K562 (cell line): ENCODE data around the gene UBE2D2. TPM values are rescaled to one million over a fixed set of nuclear protein-coding genes. Genes with fewer than 3 reads are reported as not detected.

Experiments used
- CXXC5 ChIP-seq: fragments of 250-450 bp; sonication (Bioruptor Pico); IDR thresholded peaks from 2 replicates; pipeline ENCODE4 v1.8.0; 2022; ENCODE audit warnings: inconsistent platforms, mild to moderate bottlenecking, moderate library complexity
- DIDO1 ChIP-seq: fragments of 450-650 bp; IDR thresholded peaks from 2 replicates; pipeline ENCODE4 v1.6.1; 2016; ENCODE audit warnings: low read depth, missing biosample characterization, missing genetic modification characterization
- EGR1 ChIP-seq: fragments of 450-650 bp; conservative IDR thresholded peaks from 2 replicates; pipeline ENCODE4 v1.6.1; 2017; ENCODE audit warnings: mild to moderate bottlenecking
- ETV5 ChIP-seq: sonication (generic); formaldehyde crosslinking; IDR thresholded peaks from 2 replicates; pipeline ENCODE4 v1.4.0; 2020; ENCODE audit warnings: low read depth, mild to moderate bottlenecking, missing genetic modification reagents
- FOXM1 ChIP-seq, 2 experiments: fragments of 450-650 bp in 1 of 2; sonication (generic) in 1 of 2; formaldehyde crosslinking in 1 of 2; IDR thresholded peaks; 2 replicates each; pipeline versions ENCODE4 v1.6.1 to v1.9.0; 2017 to 2022; ENCODE audit warnings: low read depth in 2 of 2, mild to moderate bottlenecking in 2 of 2, missing genetic modification reagents in 1 of 2, moderate library complexity in 1 of 2
- GATA2 ChIP-seq: sonication (generic); formaldehyde crosslinking; IDR thresholded peaks from 2 replicates; pipeline ENCODE4 v1.4.0; 2020; ENCODE audit warnings: mild to moderate bottlenecking, missing genetic modification reagents
- NCOR1 ChIP-seq: fragments of 450-650 bp; IDR thresholded peaks from 2 replicates; pipeline ENCODE4 v1.6.1; 2016; ENCODE audit warnings: mild to moderate bottlenecking, moderate library complexity
- PCBP1 ChIP-seq: fragments of 200-400 bp; formaldehyde crosslinking; IDR thresholded peaks from 2 replicates; pipeline ENCODE4 v1.6.1; 2018; ENCODE audit warnings: mild to moderate bottlenecking, low read depth, low read length; ENCODE audit not compliant: poor library complexity, severe bottlenecking
- PURB ChIP-seq: sonication (generic); formaldehyde crosslinking; IDR thresholded peaks from 2 replicates; pipeline ENCODE4 v1.9.0; 2021; ENCODE audit warnings: low read depth, mild to moderate bottlenecking, missing genetic modification reagents
- ZNF24 ChIP-seq: fragments of 450-650 bp; IDR thresholded peaks from 2 replicates; pipeline ENCODE4 v1.6.1; 2016
- ZNF57 ChIP-seq: fragments of 450-650 bp; formaldehyde crosslinking; IDR thresholded peaks from 2 replicates; pipeline ENCODE4 v1.4.0; 2020; ENCODE audit warnings: mild to moderate bottlenecking, moderate library complexity
- ZSCAN29 ChIP-seq: fragments of 450-650 bp; IDR thresholded peaks from 2 replicates; pipeline ENCODE4 v1.6.1; 2017
- polyA plus RNA-seq, 8 experiments: library from polyadenylated mRNA; depleted of rRNA in 4 of 8; stranded (reverse) in 5 of 8; unstranded in 3 of 8; fragments of >200 nt; fragmentation: Nextera tagmentation in 2 of 8; fragmentation: Illumina TruSeq in 1 of 8; extraction: Ambion mirVana in 2 of 8; extraction: Trizol in 1 of 8; gene quantifications; 2 replicates each; pipeline versions ENCODE4 v1.2.1 to v1.2.3, GENCODE V29; 2011 to 2014; ENCODE audit warnings: inconsistent platforms in 1 of 8, missing spikeins in 1 of 8
- total RNA-seq, 7 experiments: library from RNA; depleted of rRNA in 6 of 7; stranded (reverse); fragments of >200 nt in 6 of 7; fragmentation: Illumina TruSeq in 2 of 7; extraction: Trizol in 2 of 7; gene quantifications; 2 replicates each; pipeline versions ENCODE4 v1.2.1 to v1.2.3, GENCODE V29; 2011 to 2021; ENCODE audit warnings: low replicate concordance in 1 of 7
- TF ChIP-seq, protein P1 (sequence below): IDR thresholded peaks from 3 replicates; pipeline ENCODE4 v1.6.1; 2011; ENCODE audit warnings: borderline replicate concordance, mild to moderate bottlenecking, moderate library complexity; ENCODE audit not compliant: insufficient read length; ENCODE audit errors: extremely low read depth
- TF ChIP-seq, protein P2 (sequence below): fragments of 250-450 bp; sonication (Bioruptor Pico); IDR thresholded peaks from 2 replicates; pipeline ENCODE4 v1.4.0; 2020; ENCODE audit warnings: borderline replicate concordance
- TF ChIP-seq, protein P3 (sequence below): fragments of 250-450 bp; sonication (Bioruptor Pico); IDR thresholded peaks from 2 replicates; pipeline ENCODE4 v1.8.0; 2021; ENCODE audit warnings: moderate library complexity, mild to moderate bottlenecking, inconsistent platforms
- TF ChIP-seq, protein P4 (sequence below): fragments of 450-650 bp; IDR thresholded peaks from 2 replicates; pipeline ENCODE4 v1.6.1; 2016; ENCODE audit warnings: antibody characterized with exemption
- TF ChIP-seq, protein P5 (sequence below): fragments of 450-650 bp; IDR thresholded peaks from 2 replicates; pipeline ENCODE4 v1.6.1; 2017; ENCODE audit warnings: antibody characterized with exemption

The UBE2D2 gene
- total and polyA plus RNA-seq, 9 of the 15 experiments (the other 6 are each of a cell fraction or from before 2014, with no cell fraction given), result 53.6 to 198 (median 122) TPM

DNA sequence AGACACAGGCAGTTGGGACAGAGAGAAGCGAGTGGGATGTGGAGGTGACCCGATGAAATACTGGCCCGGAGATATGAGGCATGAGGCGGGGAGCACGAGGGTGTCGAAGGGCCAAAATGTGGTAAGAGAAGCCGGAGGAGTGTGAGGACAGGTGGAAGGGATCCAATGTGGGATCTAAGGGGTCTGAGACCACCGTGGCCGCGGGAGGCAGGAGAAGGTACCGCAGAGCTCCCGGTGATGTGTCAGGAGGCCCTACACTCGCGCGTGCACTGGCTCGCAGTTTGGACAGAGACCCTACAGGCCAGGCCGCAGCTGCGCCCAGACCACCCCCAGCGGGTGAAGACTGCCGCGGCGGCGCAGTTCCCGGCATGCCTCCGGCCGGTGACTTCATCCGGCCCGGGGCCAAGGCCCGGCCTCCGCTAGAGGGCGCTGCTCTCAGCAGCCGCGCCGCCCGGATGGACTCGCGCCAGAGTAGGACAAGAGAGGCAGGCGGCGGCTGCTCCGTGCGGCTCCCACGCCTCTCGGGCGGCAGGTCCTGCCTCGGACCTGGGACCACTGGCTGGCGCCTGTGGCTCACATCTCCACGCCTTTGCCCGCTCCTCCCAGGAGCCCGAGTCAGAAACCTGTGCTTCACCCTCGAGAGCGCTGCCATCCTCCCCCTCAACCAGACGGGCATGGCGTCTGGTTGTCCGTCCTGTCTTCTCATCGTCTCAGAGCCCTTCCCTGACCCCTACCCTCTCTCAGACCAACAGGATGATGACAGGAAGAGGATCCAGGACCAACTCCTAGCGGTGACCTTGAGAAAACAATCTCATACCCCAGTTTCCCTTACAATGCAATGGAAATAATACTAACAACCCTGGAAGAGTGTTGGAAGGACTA lies 43.2 kb upstream of the UBE2D2 start (continued):
- TF ChIP-seq, protein P1, sequence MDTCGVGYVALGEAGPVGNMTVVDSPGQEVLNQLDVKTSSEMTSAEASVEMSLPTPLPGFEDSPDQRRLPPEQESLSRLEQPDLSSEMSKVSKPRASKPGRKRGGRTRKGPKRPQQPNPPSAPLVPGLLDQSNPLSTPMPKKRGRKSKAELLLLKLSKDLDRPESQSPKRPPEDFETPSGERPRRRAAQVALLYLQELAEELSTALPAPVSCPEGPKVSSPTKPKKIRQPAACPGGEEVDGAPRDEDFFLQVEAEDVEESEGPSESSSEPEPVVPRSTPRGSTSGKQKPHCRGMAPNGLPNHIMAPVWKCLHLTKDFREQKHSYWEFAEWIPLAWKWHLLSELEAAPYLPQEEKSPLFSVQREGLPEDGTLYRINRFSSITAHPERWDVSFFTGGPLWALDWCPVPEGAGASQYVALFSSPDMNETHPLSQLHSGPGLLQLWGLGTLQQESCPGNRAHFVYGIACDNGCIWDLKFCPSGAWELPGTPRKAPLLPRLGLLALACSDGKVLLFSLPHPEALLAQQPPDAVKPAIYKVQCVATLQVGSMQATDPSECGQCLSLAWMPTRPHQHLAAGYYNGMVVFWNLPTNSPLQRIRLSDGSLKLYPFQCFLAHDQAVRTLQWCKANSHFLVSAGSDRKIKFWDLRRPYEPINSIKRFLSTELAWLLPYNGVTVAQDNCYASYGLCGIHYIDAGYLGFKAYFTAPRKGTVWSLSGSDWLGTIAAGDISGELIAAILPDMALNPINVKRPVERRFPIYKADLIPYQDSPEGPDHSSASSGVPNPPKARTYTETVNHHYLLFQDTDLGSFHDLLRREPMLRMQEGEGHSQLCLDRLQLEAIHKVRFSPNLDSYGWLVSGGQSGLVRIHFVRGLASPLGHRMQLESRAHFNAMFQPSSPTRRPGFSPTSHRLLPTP, result no peak
- TF ChIP-seq GATA2 (CRISPR knock-in tag) (no peak), ZSCAN29 (no peak), ZNF24 (no peak), PCBP1 (peak; percentile 87), NCOR1 (peak; percentile 52), ZNF57 (peak; percentile 38; the same call in 1 of the 2 replicates), ETV5 (peak; percentile 95), FOXM1 (IDR thresholded peaks at IDR 0.05; ENCODE audit: low read depth) (no peak), FOXM1 (CRISPR knock-in tag; IDR thresholded peaks at IDR 0.05; ENCODE audit: low read depth) (peak; percentile 92; the same call in 1 of the 2 replicates), PURB (CRISPR knock-in tag) (no peak), EGR1 (peak; percentile 66), CXXC5 (CRISPR knock-in tag) (peak; percentile 91), DIDO1 (tag) (peak; percentile 61; the same call in 1 of the 2 replicates)
- TF ChIP-seq, protein P2, sequence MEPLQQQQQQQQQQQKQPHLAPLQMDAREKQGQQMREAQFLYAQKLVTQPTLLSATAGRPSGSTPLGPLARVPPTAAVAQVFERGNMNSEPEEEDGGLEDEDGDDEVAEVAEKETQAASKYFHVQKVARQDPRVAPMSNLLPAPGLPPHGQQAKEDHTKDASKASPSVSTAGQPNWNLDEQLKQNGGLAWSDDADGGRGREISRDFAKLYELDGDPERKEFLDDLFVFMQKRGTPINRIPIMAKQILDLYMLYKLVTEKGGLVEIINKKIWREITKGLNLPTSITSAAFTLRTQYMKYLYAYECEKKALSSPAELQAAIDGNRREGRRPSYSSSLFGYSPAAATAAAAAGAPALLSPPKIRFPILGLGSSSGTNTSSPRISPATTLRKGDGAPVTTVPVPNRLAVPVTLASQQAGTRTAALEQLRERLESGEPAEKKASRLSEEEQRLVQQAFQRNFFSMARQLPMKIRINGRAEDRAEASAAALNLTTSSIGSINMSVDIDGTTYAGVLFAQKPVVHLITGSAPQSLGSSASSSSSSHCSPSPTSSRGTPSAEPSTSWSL (CRISPR knock-in tag), result no peak
- TF ChIP-seq, protein P3, sequence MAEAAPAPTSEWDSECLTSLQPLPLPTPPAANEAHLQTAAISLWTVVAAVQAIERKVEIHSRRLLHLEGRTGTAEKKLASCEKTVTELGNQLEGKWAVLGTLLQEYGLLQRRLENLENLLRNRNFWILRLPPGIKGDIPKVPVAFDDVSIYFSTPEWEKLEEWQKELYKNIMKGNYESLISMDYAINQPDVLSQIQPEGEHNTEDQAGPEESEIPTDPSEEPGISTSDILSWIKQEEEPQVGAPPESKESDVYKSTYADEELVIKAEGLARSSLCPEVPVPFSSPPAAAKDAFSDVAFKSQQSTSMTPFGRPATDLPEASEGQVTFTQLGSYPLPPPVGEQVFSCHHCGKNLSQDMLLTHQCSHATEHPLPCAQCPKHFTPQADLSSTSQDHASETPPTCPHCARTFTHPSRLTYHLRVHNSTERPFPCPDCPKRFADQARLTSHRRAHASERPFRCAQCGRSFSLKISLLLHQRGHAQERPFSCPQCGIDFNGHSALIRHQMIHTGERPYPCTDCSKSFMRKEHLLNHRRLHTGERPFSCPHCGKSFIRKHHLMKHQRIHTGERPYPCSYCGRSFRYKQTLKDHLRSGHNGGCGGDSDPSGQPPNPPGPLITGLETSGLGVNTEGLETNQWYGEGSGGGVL (CRISPR knock-in tag), result no peak
- TF ChIP-seq, protein P4, sequence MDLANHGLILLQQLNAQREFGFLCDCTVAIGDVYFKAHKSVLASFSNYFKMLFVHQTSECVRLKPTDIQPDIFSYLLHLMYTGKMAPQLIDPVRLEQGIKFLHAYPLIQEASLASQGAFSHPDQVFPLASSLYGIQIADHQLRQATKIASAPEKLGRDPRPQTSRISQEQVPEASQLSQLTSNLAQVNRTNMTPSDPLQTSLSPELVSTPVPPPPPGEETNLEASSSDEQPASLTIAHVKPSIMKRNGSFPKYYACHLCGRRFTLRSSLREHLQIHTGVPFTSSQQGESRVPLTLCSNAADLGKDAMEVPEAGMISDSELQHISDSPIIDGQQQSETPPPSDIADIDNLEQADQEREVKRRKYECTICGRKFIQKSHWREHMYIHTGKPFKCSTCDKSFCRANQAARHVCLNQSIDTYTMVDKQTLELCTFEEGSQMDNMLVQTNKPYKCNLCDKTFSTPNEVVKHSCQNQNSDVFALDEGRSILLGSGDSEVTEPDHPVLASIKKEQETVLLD, result peak; percentile 34; the same call in 1 of the 2 replicates
- TF ChIP-seq, protein P5, sequence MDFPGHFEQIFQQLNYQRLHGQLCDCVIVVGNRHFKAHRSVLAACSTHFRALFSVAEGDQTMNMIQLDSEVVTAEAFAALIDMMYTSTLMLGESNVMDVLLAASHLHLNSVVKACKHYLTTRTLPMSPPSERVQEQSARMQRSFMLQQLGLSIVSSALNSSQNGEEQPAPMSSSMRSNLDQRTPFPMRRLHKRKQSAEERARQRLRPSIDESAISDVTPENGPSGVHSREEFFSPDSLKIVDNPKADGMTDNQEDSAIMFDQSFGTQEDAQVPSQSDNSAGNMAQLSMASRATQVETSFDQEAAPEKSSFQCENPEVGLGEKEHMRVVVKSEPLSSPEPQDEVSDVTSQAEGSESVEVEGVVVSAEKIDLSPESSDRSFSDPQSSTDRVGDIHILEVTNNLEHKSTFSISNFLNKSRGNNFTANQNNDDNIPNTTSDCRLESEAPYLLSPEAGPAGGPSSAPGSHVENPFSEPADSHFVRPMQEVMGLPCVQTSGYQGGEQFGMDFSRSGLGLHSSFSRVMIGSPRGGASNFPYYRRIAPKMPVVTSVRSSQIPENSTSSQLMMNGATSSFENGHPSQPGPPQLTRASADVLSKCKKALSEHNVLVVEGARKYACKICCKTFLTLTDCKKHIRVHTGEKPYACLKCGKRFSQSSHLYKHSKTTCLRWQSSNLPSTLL, result no peak
